Choroid plexus epithelial cell (primary cell): Measurements from ENCODE around the gene ABLIM3.

ENCODE experiments used
- DNase-seq: peaks from one replicate; pipeline ENCODE4 v3.0.0-alpha.2; 2010; ENCODE audit warnings: low read depth
- H3K4me3 ChIP-seq: 2 replicates; pipeline ENCODE4 v1.5.1; 2011; ENCODE audit warnings: low read depth, mild to moderate bottlenecking, control low read depth, low read length, moderate library complexity
- TF ChIP-seq, protein P1 (sequence below): conservative IDR thresholded peaks from 2 replicates; pipeline ENCODE4 v1.5.1; 2011; ENCODE audit warnings: low read depth, mild to moderate bottlenecking, control low read depth, inconsistent platforms, low read length, moderate library complexity

Gene ABLIM3

DNA sequence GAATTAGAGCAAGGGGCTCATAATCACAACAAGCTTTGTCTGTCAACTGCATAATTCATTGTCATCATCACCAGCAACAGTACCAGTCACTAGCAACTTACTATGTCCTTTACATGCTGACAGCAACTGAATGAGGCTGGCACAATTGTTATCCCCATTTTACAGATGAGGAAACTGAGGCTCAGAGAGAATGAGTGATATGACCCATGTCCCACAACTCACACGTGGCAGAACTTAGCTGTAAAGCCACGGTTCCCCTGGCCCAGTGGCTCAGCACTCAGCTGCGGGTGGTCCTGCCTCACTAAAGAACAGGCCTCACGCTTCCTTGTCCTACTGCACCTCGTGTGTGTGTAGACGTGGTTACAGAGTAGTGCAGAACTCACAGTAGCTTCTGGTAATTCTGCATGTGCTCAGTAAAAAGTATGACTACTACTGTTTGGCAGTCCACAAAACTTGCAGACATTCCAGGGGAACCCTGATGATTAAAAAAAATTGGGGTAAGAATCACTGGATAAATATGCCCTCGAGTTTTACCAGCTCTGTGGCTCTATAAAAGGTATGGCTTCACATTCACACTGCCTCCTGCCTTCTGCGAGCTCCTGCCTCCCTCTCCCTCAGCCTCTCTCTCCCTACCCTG lies 160.6 kb downstream of the ABLIM3 start:
- TF ChIP-seq, protein P1, sequence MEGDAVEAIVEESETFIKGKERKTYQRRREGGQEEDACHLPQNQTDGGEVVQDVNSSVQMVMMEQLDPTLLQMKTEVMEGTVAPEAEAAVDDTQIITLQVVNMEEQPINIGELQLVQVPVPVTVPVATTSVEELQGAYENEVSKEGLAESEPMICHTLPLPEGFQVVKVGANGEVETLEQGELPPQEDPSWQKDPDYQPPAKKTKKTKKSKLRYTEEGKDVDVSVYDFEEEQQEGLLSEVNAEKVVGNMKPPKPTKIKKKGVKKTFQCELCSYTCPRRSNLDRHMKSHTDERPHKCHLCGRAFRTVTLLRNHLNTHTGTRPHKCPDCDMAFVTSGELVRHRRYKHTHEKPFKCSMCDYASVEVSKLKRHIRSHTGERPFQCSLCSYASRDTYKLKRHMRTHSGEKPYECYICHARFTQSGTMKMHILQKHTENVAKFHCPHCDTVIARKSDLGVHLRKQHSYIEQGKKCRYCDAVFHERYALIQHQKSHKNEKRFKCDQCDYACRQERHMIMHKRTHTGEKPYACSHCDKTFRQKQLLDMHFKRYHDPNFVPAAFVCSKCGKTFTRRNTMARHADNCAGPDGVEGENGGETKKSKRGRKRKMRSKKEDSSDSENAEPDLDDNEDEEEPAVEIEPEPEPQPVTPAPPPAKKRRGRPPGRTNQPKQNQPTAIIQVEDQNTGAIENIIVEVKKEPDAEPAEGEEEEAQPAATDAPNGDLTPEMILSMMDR = no peak
- H3K4me3 ChIP-seq = no peak overlapping the region
- DNase-seq = peak; percentile 27

DNA sequence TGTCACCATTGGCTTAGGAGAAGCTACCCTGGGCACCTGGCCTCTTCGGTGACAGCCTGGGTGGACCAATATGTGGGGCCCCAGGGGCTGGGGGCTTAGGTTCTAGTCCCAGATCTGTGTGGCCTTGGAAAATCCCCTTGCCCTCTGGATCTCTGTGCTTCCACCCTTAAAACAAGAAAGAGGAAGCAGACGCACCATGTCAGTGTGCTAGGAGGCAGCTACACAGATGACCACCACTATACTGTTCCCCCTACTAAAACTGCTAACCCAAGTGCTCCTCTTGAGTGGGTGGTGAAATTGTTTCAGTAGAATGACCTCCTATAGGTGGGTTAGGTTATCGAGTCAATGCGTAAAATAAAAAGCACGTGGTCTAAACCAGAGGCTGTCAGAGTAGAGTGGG lies 161.3 kb downstream of the ABLIM3 start:
- TF ChIP-seq, protein P1 = no peak
- no peak overlapping the region for H3K4me3 ChIP-seq
- no peak for DNase-seq

DNA sequence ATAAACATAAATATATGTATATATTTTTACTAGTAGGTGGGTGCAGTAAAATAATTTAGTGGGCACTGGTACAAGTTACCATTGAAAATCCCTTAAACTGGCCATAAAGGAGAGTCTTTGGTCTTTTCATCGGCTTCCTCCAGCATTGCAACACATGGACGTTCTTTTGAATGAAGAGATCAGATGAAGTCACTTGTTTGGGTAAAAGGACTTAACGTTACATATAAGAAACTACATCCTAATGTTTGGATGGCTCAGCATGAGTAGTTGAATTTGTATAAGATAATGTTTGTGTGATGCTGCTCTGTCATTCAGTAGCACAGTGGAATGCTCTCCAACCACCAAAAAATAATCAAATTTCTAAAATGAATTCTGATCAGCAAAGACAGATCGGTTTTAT lies 161.9 kb downstream of the ABLIM3 start:
- no peak overlapping the region for H3K4me3 ChIP-seq
- no peak for DNase-seq
- TF ChIP-seq, protein P1 = no peak

DNA sequence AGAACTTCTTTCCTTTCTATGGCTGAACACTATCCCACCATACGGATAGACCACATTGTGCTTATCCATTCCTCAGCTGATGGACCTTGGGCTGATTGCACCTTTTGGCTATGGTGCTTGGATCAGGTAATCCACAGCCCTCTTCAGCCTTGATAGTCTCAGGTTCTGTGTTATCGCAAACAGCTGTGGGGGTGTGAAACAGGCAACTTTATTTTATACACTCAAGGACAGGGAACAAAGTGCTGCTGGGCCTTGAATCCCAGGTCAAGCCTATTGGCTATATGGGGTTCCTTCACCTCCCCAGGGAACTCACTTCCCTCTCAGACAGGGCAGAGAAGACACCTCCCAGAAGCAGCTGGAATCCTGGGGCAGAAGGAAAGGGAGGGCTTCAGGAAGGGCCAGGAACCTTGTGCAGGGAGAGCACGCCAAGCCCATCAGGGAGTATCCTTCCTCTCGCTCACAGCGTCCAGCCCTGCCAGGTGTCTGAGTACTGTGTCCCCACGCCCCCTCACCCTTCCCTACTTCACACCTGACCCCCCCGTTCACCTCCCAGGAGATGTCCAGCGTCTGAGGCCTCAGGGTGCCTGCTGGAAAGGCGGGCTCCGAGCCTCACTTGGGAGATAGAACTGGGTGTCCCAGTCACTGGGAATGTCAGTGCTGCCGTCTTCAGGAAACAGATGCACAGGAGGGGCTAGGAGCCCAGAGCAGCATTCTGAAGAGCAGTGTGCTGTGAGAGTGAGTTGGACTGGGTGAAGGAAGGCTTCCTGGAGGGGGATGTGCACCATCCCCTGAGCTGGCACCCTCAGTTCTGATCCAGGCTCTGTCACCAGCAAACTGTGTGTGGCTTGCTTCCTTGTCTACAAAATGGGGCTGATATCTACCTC lies 163.1 kb downstream of the ABLIM3 start:
- TF ChIP-seq, protein P1 = no peak
- DNase-seq = no peak
- no peak overlapping the region for H3K4me3 ChIP-seq

DNA sequence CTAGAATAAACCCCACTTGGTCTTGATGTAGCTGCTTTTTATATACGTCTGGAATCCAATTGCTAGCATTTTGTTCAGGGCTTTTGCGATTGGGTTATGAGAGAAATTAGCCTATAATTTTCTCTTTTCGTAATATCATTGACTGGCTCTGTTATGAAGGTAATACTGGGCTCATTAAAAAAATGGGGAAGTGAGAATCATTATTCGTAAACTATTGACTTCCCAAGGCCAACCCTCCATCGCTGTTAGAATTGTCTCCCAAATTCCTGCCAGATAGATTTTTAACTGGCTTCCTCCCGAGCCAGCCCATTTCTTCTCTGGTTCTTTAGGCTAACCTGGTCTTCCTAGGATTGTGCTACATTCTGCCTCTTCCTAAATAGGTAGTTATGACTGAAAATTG lies 168.1 kb downstream of the ABLIM3 start:
- TF ChIP-seq, protein P1 = no peak
- no peak overlapping the region for H3K4me3 ChIP-seq
- DNase-seq = no peak
